GM19035 (cell line): ENCODE results near the gene DENND4C.
"Not testable (repeated sequence)": the region's sequence is repeated elsewhere in the genome, so short reads cannot be mapped to it uniquely, and the experiment has no call there.

Experiments used
- ATAC-seq: cut with Tn5 transposase; IDR thresholded peaks from one replicate; pipeline ENCODE4 v1.9.1; 2021; ENCODE audit not compliant: unreplicated experiment

DENND4C gene

DNA sequence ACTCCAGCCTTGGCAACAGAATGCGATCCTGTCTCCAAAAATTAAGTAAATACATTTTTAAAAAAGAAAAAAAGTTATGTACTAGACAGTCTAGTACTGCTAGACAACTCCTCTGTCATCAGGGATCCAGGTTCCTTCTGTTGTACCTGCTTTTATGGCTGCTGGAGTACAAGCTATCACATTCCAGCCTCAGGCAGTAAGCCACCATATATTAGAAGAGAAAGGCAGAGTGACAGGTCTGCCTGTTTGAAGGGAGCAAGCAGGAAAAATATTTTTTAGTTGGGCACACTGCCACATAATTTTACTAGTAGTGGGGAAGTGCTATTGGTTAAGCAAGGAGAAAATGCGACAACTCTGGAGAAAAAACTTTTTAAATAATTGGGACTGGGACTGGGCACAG, 138.6 kb downstream of the DENND4C start:
- ATAC-seq = no peak

- ATAC-seq = no peak
Observed at GRCh38 chr9:19371942-19372341, 141.4 kb downstream of the DENND4C start.

DNA sequence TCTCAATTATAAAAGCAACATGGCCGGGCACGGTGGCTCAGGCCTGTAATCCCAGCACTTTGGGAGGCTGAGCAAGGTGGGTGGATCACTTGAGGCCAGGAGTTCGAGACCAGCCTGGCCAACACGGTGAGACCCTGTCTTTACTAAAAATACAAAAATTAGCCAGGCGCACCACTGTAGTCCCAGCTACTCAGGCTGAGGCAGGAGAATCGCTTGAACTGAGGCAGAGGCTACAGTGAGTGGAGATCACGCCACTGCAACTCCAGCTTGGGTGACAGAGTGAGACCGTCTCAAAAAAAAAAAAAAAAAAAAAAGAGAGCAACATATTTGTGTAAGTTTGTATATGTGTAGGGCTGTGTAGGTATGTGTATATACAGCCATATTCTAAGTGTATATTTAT, 142.1 kb downstream of the DENND4C start:
- ATAC-seq = no peak

DNA sequence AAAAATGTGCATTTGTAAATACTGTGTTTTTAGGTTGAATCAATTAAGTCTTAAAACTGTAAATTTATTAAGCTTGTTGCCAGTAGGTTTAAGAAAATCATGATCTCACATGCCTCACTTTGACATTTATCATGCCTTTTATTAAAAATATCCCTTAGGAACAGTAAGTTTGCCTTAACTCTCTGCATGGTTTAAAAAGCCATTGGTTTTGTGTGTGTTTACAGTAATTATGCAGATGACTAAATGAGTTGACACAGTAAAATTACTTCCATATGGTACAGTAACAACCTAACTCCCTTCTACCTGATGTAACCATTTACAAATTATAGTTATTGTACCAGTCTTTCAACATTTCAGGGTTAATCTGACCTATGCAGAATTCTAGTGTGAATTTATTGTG, 143.0 kb downstream of the DENND4C start:
- no peak for ATAC-seq

DNA sequence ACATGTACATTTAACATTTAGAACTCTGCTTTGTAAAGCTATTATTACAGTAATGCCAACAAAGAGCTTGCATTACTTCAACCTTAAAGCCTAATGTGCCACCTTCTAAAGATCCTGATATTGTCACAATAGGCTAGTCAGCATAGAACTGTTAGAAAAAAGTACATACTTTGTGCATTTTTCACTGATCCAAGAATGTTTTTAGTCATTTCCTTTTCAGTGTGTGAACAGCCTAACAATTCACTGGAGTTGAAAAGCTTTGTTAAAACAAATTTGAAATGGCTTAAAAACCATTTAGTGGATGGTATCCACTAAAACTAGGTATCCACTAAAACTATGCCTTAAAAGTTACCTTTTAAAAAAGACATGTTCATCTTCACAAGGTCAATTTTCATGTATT, 145.0 kb downstream of the DENND4C start:
- ATAC-seq = no peak

DNA sequence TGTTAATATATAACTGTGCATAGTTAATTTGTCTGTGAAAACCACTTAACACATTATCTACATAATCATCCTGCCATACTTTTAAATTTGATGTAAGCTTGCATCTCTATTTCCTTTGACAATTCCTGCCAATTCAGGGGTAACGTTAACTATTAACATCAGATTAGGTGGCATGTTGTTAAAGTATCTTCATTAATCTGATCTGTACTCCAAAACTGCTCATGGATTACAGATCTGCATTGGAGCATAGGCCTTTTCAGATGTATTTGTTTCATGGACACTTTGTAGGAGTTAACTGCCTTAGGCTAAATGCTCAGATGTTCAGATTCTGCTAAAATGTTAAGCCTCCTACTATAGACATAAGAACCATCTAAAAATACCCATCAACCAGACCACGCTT, 146.4 kb downstream of the DENND4C start:
- no peak for ATAC-seq

GRCh38 chr9:19378164-19378563, 147.7 kb downstream of the DENND4C start:
- ATAC-seq = no peak

DNA sequence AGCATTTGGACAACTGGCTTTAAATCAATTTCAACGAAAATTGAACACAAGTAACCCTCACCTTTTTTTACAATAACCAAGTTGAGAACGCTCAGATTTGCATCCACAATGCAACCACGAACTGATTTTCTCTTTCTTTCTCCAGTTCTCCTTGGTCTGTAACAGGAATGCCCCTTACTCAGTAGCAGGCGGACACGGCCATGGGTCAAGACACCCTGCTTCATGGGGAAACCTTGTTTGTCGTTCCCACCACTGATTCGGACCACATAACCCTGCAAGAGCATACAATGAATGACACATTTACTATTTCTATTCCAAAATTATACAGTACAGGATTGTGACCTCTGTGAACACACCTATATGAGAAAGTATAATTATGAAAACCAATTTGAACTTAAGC, 148.2 kb downstream of the DENND4C start:
- ATAC-seq = no peak

GRCh38 chr9:19379283-19379682, 148.8 kb downstream of the DENND4C start:
- ATAC-seq = no peak

DNA sequence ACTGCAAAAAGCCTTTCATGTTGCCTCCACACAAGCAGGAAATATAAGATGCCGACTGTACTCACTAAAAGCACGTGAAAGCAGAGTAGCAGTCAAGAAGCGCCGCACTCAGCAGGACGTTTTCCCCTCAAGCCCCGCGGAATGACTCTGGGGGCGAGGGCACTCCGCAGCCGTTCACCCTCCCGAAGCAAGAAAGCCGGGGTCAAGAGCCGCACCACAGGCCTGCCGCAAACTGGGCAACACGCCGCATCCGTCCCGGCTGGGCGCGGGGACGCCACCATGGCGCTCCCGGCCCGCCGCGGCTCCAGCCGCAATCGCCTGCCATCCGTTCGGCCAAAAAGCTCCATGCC, 149.2 kb downstream of the DENND4C start:
- peak; percentile 37 for ATAC-seq

- ATAC-seq = no peak
Observed at GRCh38 chr9:19380826-19381075, 150.3 kb downstream of the DENND4C start.

- no peak for ATAC-seq
Observed at GRCh38 chr9:19381656-19382055, 151.2 kb downstream of the DENND4C start.

GRCh38 chr9:19385212-19385611, 154.7 kb downstream of the DENND4C start:
- not testable (repeated sequence) for ATAC-seq

GRCh38 chr9:19385786-19386501, 155.5 kb downstream of the DENND4C start:
- no peak for ATAC-seq

DNA sequence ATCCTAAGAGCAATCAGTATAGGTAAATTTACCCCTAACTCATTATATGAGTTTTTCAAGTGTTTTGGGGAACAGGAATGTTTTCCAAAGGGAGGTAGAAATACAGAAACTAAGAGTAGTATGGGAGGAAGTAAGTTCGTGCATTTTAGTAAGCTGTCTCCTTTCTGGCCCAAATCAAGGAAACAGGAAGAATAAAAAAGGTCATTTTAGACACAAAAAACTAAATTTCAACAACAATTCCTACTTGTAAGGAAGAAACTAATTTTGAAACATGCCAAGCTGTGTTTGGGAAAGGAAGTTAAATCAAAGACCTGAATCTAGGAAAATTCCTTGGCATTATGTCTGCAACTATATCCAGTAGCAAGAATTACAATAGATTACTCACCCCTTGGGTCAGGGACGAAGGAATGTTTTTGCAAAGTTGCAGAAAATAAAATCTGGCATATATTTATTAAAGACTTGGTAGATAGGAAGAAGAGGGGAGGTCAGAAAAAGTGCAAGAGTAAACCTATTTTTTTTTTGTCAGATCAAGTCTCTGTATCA, 156.1 kb downstream of the DENND4C start:
- no peak for ATAC-seq

DNA sequence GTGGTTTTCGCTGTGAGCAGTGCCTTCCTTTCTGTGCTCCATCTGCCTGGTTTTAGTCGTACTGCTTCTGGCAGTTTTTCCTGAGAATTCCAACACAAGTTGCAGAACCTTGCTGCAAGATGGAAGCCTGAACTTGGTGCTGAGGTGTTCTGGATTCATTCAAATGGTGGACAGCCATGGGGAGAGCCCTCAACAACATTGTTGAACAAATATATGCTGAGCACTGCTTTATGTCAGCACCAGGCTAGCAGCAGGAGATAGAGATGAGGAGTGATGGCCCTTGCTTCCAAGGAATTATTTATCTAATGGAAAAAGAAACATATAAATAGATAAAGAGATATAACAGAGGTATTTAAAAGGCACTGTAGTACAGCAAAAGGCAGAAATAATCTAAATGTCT, 156.8 kb downstream of the DENND4C start:
- no peak for ATAC-seq

DNA sequence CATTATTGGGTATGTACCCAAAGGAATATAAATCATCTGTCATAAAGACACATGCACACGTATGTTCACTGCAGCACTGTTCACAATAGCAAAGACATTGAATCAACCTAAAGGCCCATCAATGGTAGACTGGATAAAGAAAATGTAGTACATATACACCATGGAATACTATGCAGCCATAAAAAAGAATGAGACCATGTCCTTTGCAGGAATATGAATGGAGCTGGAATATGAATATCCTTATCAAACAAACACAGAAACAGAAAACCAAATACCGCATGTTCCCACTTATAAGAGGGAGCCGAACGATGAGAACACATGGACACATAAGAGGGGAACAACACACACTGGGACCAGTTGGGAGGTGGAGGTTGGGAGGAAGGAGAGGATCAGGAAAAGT, 159.0 kb downstream of the DENND4C start:
- not testable (repeated sequence) for ATAC-seq

- no peak for ATAC-seq
Observed at GRCh38 chr9:19397845-19398244, 167.4 kb downstream of the DENND4C start.

GRCh38 chr9:19403231-19403630, 172.7 kb downstream of the DENND4C start:
- ATAC-seq = not testable (repeated sequence)

DNA sequence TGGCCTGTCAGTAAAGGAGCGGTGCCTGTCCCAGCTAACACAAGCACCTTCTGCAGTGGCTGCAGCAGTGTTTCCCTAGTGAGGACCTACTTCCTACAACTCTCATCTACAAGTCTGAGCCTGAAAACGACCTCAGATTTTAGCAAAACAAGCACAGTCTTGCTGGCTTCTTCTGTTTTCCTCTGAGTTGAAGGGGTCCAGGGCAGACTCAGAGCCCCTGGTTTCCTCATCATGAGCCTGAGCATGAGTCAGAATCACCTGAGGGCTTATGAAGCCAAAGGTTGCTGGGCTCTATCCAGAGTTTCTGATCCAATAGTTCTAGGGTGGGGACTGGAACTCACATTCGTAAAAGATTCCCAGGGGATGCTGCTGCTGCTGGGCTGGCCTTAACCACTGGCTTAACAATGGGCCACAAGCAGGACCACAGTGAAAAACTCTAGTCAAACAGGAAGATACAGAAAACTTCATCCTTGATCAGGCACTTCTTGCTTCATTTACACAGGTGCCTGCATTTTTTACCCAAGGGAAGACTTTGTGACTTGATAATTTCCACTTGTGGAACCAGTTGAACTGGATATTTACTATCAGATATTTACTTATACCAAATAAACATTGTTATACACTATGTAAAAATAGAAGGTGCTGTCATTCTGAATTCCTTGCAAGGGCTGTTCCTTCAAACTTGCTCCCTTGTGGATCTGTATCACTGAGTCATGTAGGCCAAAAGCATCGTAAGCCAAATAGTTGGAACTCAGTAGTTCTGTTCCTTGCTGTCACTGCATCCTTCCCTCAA, 174.0 kb downstream of the DENND4C start:
- ATAC-seq = no peak

GRCh38 chr9:19405771-19406170, 175.3 kb downstream of the DENND4C start:
- ATAC-seq = no peak

- peak; percentile 12 for ATAC-seq
Observed at GRCh38 chr9:19408316-19408692, 177.8 kb downstream of the DENND4C start.
